Measurements from ENCODE around the gene ZDHHC14.

The ZDHHC14 gene

DNA sequence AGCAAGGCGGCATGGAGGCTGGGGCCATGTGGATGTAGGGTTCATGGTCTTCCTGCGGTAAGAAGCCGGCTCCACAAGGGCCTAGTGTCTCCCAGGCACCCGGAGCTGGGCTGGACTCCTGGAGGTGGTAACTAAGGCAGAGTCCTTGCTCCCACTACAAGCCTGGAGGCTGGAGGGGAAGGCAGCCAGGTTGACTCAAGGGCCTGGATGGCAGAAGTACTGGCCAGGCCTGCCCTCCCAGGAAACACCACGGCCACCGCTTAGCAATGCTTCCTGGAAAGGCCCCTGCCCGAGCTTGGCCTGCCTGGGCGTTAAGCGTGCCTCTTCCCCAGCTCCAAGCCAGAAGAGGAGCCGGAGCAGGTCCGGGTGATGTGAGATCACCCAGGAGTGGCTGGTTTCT, 182.0 kb downstream of the ZDHHC14 start:
- ATAC-seq (ENCODE audit: low read depth): no peak
- Histone ChIP-seq H3K27ac (ENCODE audit: poor library complexity, severe bottlenecking) (no peak overlapping the region), H3K27me3 (ENCODE audit: insufficient read depth, poor library complexity, severe bottlenecking) (no peaks in the 10 kb centered on the region)

DNA sequence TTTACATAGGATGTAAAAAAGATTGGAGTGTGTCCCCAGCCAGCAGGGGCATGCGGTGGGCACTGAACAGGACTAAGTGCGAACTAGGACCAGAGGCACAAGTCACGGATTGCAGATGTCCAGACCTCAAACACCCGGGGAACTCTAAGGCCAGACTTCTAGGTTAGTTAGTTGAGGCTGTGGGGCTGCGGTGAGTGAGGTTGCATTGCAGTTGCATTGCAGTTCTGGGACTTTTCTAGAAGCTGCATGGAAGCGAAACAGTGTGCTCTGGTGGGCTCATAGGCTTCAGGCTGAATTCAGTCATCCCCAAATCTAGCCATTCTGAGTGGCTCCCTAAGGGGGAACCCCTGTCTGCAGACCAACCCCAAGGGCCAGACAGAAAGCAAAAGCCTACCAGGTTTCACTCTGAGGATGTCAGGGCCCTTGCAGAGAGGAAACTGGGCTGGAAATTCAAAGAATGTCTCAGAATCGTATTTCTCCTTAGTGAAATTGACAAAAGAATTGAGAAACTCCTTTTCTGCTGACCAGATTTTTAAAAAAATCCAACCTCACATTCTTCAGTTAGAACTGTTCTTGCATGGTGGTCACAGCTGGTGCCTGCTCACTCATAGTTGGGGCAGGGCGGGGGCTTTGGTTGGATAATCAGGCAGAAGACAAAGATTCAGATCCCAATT, 182.8 kb downstream of the ZDHHC14 start:
- H3K4me1 ChIP-seq (ENCODE audit: insufficient read depth, poor library complexity, severe bottlenecking): no peaks in the 10 kb centered on the region

More for the DNA sequence above, 182.0 kb downstream of the ZDHHC14 start:
- no peaks in the 10 kb centered on the region for H3K4me1 ChIP-seq (ENCODE audit: insufficient read depth, poor library complexity, severe bottlenecking)
- no peaks in the 10 kb centered on the region for H3K9me3 ChIP-seq (ENCODE audit: severe bottlenecking)
- TF ChIP-seq, protein P1, sequence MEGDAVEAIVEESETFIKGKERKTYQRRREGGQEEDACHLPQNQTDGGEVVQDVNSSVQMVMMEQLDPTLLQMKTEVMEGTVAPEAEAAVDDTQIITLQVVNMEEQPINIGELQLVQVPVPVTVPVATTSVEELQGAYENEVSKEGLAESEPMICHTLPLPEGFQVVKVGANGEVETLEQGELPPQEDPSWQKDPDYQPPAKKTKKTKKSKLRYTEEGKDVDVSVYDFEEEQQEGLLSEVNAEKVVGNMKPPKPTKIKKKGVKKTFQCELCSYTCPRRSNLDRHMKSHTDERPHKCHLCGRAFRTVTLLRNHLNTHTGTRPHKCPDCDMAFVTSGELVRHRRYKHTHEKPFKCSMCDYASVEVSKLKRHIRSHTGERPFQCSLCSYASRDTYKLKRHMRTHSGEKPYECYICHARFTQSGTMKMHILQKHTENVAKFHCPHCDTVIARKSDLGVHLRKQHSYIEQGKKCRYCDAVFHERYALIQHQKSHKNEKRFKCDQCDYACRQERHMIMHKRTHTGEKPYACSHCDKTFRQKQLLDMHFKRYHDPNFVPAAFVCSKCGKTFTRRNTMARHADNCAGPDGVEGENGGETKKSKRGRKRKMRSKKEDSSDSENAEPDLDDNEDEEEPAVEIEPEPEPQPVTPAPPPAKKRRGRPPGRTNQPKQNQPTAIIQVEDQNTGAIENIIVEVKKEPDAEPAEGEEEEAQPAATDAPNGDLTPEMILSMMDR (IDR thresholded peaks at IDR 0.05; ENCODE audit: poor library complexity, severe bottlenecking): no peak
- no peak overlapping the region for H3K4me3 ChIP-seq (ENCODE audit: severe bottlenecking)
- no peaks in the 10 kb centered on the region for H3K36me3 ChIP-seq (ENCODE audit: low read depth)
- DNase-seq (ENCODE audit: low spot score): no peak

DNA sequence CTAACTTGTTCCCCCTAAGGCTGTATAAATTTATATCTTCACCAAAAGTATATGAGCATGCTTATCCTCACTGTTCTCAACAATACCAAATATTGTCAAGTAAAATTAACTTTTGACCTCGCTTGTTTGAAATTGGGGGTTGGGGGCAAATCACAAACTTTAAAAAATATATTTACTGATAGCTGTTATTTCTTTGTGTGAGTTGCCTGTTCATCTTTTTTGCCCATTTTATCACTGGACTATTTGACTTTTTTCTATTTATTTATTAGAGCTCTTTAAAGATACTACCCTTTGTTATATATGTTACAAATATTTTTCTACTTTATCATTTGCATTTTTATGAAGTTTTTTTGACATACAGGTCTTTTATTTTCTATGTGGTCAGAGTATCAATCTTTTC, 187.7 kb downstream of the ZDHHC14 start:
- no peak overlapping the region for H3K4me3 ChIP-seq (ENCODE audit: severe bottlenecking)
- H3K27ac ChIP-seq (ENCODE audit: poor library complexity, severe bottlenecking): no peak overlapping the region
- H3K27me3 ChIP-seq (ENCODE audit: insufficient read depth, poor library complexity, severe bottlenecking): peaks cover 3% of the 10 kb centered on the region
- H3K9me3 ChIP-seq (ENCODE audit: severe bottlenecking): no peaks in the 10 kb centered on the region
- H3K4me1 ChIP-seq (ENCODE audit: insufficient read depth, poor library complexity, severe bottlenecking): no peaks in the 10 kb centered on the region
- DNase-seq (ENCODE audit: low spot score): no peak
- TF ChIP-seq, protein P1 (IDR thresholded peaks at IDR 0.05; ENCODE audit: poor library complexity, severe bottlenecking): no peak
- H3K36me3 ChIP-seq (ENCODE audit: low read depth): no peaks in the 10 kb centered on the region
- ATAC-seq (ENCODE audit: low read depth): no peak

More for the DNA sequence above, 182.8 kb downstream of the ZDHHC14 start:
- Histone ChIP-seq H3K27ac (ENCODE audit: poor library complexity, severe bottlenecking) (no peak overlapping the region), H3K9me3 (ENCODE audit: severe bottlenecking) (no peaks in the 10 kb centered on the region), H3K4me3 (ENCODE audit: severe bottlenecking) (no peak overlapping the region), H3K36me3 (ENCODE audit: low read depth) (no peaks in the 10 kb centered on the region), H3K27me3 (ENCODE audit: insufficient read depth, poor library complexity, severe bottlenecking) (peaks cover under 1% of the 10 kb centered on the region)
- DNase-seq (ENCODE audit: low spot score) (no peak), ATAC-seq (ENCODE audit: low read depth) (no peak)
- TF ChIP-seq, protein P1 (IDR thresholded peaks at IDR 0.05; ENCODE audit: poor library complexity, severe bottlenecking): no peak

DNA sequence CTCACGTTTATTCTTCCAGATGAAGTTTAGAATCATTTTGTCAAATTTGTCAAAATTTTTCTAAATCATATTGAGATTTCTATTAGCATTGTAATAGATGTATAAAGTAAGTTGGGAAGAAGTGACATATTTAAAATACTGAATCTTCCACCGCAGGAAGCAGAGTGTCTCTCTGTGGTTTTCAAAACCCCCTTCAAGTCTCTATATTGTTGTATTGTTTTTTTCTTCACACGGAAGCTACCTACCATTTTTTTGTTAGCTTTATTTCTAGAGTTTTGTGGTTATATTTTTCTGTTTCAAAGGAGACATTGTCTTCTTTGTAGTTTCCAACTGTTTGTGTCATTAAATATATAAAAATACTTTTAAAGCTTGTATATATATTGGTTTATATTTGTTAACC, 188.6 kb downstream of the ZDHHC14 start:
- ATAC-seq (ENCODE audit: low read depth): no peak
- Histone ChIP-seq H3K4me3 (ENCODE audit: severe bottlenecking) (no peak overlapping the region), H3K27ac (ENCODE audit: poor library complexity, severe bottlenecking) (no peak overlapping the region), H3K36me3 (ENCODE audit: low read depth) (no peaks in the 10 kb centered on the region), H3K4me1 (ENCODE audit: insufficient read depth, poor library complexity, severe bottlenecking) (no peaks in the 10 kb centered on the region), H3K27me3 (ENCODE audit: insufficient read depth, poor library complexity, severe bottlenecking) (peaks cover 3% of the 10 kb centered on the region), H3K9me3 (ENCODE audit: severe bottlenecking) (no peaks in the 10 kb centered on the region)
- no peak for DNase-seq (ENCODE audit: low spot score)
- TF ChIP-seq, protein P1 (IDR thresholded peaks at IDR 0.05; ENCODE audit: poor library complexity, severe bottlenecking): no peak

DNA sequence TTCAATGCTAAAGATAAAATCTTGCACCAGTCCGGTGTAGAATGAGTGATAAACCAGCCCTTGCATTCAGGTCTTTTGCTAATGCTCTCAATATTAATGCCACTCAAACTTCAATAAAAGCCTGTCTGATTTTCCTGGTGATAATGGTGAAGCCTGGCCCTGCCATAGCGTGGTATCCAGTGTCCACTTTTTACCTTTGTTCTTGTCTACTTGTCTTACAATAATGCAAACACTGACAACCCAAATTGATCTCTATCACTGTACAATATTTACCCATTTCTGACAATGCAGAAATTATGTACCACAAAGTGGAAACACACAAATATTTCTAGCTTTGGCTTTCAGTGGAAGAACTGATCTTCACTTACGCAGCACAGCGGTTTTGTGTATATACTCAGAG, 189.1 kb downstream of the ZDHHC14 start:
- DNase-seq (ENCODE audit: low spot score) (no peak), ATAC-seq (ENCODE audit: low read depth) (no peak)
- no peaks in the 10 kb centered on the region for H3K36me3 ChIP-seq (ENCODE audit: low read depth)
- H3K27me3 ChIP-seq (ENCODE audit: insufficient read depth, poor library complexity, severe bottlenecking): peaks cover 3% of the 10 kb centered on the region
- H3K27ac ChIP-seq (ENCODE audit: poor library complexity, severe bottlenecking): no peak overlapping the region
- TF ChIP-seq, protein P1 (IDR thresholded peaks at IDR 0.05; ENCODE audit: poor library complexity, severe bottlenecking): no peak
- no peak overlapping the region for H3K4me3 ChIP-seq (ENCODE audit: severe bottlenecking)
- H3K4me1 ChIP-seq (ENCODE audit: insufficient read depth, poor library complexity, severe bottlenecking): no peaks in the 10 kb centered on the region
- no peaks in the 10 kb centered on the region for H3K9me3 ChIP-seq (ENCODE audit: severe bottlenecking)
